Breast epithelium (tissue), 4 donors: ENCODE data around the gene CRY2. TPM values are rescaled to one million over a fixed set of nuclear protein-coding genes. Genes with fewer than 3 reads are reported as not detected.

ENCODE experiments used
- DNase-seq, 2 donors: peaks; one replicate each; pipeline ENCODE4 v3.0.0-alpha.2; 2019; ENCODE audit warnings: low spot score in 2 of 2
- H3K27ac ChIP-seq, 2 donors: fragments of 200-600 bp; sonication (generic) in 1 of 2; one replicate each; pipeline ENCODE4 v1.5.1; 2016 to 2019; ENCODE audit warnings: mild to moderate bottlenecking in 1 of 2
- H3K27me3 ChIP-seq, 2 donors: fragments of 200-600 bp; sonication (generic) in 1 of 2; one replicate each; pipeline versions ENCODE4 v1.5.1 to v1.6.0; 2017 to 2019; ENCODE audit warnings: control low read depth in 1 of 2, mild to moderate bottlenecking in 1 of 2
- H3K36me3 ChIP-seq: fragments of 200-600 bp; one replicate; pipeline ENCODE4 v1.5.1; 2019
- H3K4me1 ChIP-seq, 2 donors: fragments of 200-600 bp; sonication (generic); one replicate each; pipeline ENCODE4 v1.5.1; 2016 to 2019; ENCODE audit warnings: control low read depth in 1 of 2
- H3K4me3 ChIP-seq, 3 donors: fragments of 200-600 bp; sonication (generic); 1 replicate in 2 of 3; 2 replicates in 1 of 3; pipeline ENCODE4 v1.5.1; 2016 to 2019; ENCODE audit warnings: mild to moderate bottlenecking in 3 of 3, moderate library complexity in 2 of 3
- H3K9me3 ChIP-seq, 2 donors: fragments of 200-600 bp; sonication (generic) in 1 of 2; one replicate each; pipeline ENCODE4 v1.5.1; 2016 to 2019; ENCODE audit warnings: control low read depth in 1 of 2
- CTCF ChIP-seq, 3 donors: fragments of 450-650 bp; IDR thresholded peaks; one replicate each; pipeline ENCODE4 v1.5.1; 2016 to 2017; ENCODE audit warnings: antibody characterized with exemption in 3 of 3, mild to moderate bottlenecking in 3 of 3, moderate library complexity in 3 of 3
- POLR2A ChIP-seq: fragments of 450-650 bp; IDR thresholded peaks from one replicate; pipeline ENCODE4 v1.6.1; 2016; ENCODE audit warnings: antibody characterized with exemption, mild to moderate bottlenecking, moderate library complexity
- POLR2AphosphoS5 ChIP-seq, 3 donors: sonication (generic); formaldehyde crosslinking; IDR thresholded peaks; one replicate each; pipeline ENCODE4 v1.6.1; 2017; ENCODE audit warnings: antibody characterized with exemption in 3 of 3
- intact Hi-C: fragments of 100-400 bp; cut with DNase I; formaldehyde crosslinking; loops from one replicate; pipeline ENCODE4 v1.15.1; 2023; ENCODE audit warnings: low total_unique reads
- total RNA-seq, 3 donors: library from RNA; depleted of rRNA; stranded (reverse); fragments of >200 nt; gene quantifications; one replicate each; pipeline ENCODE4 v1.1.0, GENCODE V29; 2016

The CRY2 gene
- total RNA-seq, 3 donors from 2014 or later: 44.2 to 54.1 (median 44.3) TPM

GRCh38 chr11:45918331-45918941 lies 71.2 kb downstream of the CRY2 start:
- TF ChIP-seq CTCF (IDR thresholded peaks at IDR 0.05) (no peak), POLR2AphosphoS5 (IDR thresholded peaks at IDR 0.05) (peak; percentile 19 to 66 (median 51)), POLR2A (peak; percentile 21)
- H3K4me1 ChIP-seq: peaks cover 0 to 19% of the 10 kb centered on the region in 2 donors
- H3K27ac ChIP-seq: peak overlapping the region; percentile 93 to 98
- peaks cover 9% of the 10 kb centered on the region for H3K36me3 ChIP-seq
- peak; percentile 50 to 77 for DNase-seq
- no peaks in the 10 kb centered on the region for H3K9me3 ChIP-seq
- intact Hi-C loops: no loop called here
- H3K27me3 ChIP-seq: no peaks in the 10 kb centered on the region
- H3K4me3 ChIP-seq: peak overlapping the region; percentile 96 to 100 (median 98)

GRCh38 chr11:45918962-45919675 lies 71.8 kb downstream of the CRY2 start:
- H3K27ac ChIP-seq: peak overlapping the region; percentile 49 to 93
- peak overlapping the region; percentile 96 to 100 (median 98) for H3K4me3 ChIP-seq
- DNase-seq: no peak
- no peaks in the 10 kb centered on the region for H3K9me3 ChIP-seq
- H3K27me3 ChIP-seq: no peaks in the 10 kb centered on the region
- peaks cover 0 to 19% of the 10 kb centered on the region in 2 donors for H3K4me1 ChIP-seq
- H3K36me3 ChIP-seq: peaks cover 2% of the 10 kb centered on the region
- TF ChIP-seq POLR2AphosphoS5 (IDR thresholded peaks at IDR 0.05) (no peak), POLR2A (no peak), CTCF (IDR thresholded peaks at IDR 0.05) (no peak)
- intact Hi-C loops: no loop called here

- H3K4me3 ChIP-seq: no peak overlapping the region
- H3K9me3 ChIP-seq: no peaks in the 10 kb centered on the region
- peaks cover 0 to 19% of the 10 kb centered on the region in 2 donors for H3K4me1 ChIP-seq
- H3K27ac ChIP-seq: peak overlapping the region; percentile 88 to 93
- DNase-seq: peak in 1 of 2 donors; percentile 49
- H3K27me3 ChIP-seq: no peaks in the 10 kb centered on the region
- no peaks in the 10 kb centered on the region for H3K36me3 ChIP-seq
- no peak for TF ChIP-seq CTCF (IDR thresholded peaks at IDR 0.05)
- TF ChIP-seq POLR2AphosphoS5 (IDR thresholded peaks at IDR 0.05): no peak
- no peak for TF ChIP-seq POLR2A
- intact Hi-C loops: no loop called here
Observed at GRCh38 chr11:45919806-45920530, 72.7 kb downstream of the CRY2 start.

GRCh38 chr11:45920531-45921477 lies 73.5 kb downstream of the CRY2 start:
- Histone ChIP-seq H3K9me3 (no peaks in the 10 kb centered on the region), H3K27me3 (no peaks in the 10 kb centered on the region), H3K27ac (peak overlapping the region; percentile 88 to 93), H3K4me3 (peak overlapping the region in 1 of 3 donors; percentile 79), H3K36me3 (no peaks in the 10 kb centered on the region), H3K4me1 (peaks cover 0 to 19% of the 10 kb centered on the region in 2 donors)
- DNase-seq: no peak
- TF ChIP-seq POLR2A (no peak), POLR2AphosphoS5 (IDR thresholded peaks at IDR 0.05) (no peak), CTCF (IDR thresholded peaks at IDR 0.05) (no peak)
- intact Hi-C loops: no loop called here
